ENCODE measurements around the gene TNFRSF19.

DNA sequence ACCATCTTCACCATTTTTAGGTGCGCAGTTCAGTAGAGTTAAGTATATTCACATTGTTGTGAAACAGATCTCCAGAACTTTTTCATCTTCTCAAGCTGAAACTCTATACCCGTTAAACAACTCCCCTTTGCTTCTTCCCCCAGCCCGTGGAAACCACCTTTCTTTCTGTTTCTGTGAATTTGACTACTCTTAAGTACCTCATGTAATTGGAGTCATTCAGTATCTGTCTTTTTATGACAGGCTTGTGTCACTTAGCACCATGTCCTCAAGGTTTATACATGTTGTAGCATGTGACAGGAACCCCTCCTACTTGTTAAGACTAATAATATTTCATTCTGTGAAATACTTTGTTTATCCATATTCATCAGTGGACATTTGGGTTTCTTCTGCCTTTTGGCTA lies 52.8 kb downstream of the TNFRSF19 start:
- TF ChIP-seq IKZF3 (tag by site-specific recombination; IDR thresholded peaks at IDR 0.05) = no peak
- no peak for TF ChIP-seq SALL2 (tag by site-specific recombination; IDR thresholded peaks at IDR 0.05; ENCODE audit: borderline replicate concordance)
- TF ChIP-seq, protein P1, sequence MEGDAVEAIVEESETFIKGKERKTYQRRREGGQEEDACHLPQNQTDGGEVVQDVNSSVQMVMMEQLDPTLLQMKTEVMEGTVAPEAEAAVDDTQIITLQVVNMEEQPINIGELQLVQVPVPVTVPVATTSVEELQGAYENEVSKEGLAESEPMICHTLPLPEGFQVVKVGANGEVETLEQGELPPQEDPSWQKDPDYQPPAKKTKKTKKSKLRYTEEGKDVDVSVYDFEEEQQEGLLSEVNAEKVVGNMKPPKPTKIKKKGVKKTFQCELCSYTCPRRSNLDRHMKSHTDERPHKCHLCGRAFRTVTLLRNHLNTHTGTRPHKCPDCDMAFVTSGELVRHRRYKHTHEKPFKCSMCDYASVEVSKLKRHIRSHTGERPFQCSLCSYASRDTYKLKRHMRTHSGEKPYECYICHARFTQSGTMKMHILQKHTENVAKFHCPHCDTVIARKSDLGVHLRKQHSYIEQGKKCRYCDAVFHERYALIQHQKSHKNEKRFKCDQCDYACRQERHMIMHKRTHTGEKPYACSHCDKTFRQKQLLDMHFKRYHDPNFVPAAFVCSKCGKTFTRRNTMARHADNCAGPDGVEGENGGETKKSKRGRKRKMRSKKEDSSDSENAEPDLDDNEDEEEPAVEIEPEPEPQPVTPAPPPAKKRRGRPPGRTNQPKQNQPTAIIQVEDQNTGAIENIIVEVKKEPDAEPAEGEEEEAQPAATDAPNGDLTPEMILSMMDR (tag by site-specific recombination; IDR thresholded peaks at IDR 0.05) = no peak
- no peak for TF ChIP-seq ZNF426 (tag by site-specific recombination; IDR thresholded peaks at IDR 0.05)
- TF ChIP-seq SP2 (tag by site-specific recombination; IDR thresholded peaks at IDR 0.05) = no peak
- TF ChIP-seq ZNF121 (tag by site-specific recombination; IDR thresholded peaks at IDR 0.05) = no peak
- TF ChIP-seq YY1 (tag by site-specific recombination; IDR thresholded peaks at IDR 0.05) = no peak
- TF ChIP-seq BCL11A (tag by site-specific recombination; IDR thresholded peaks at IDR 0.05; ENCODE audit: low read depth) = no peak
- TF ChIP-seq OVOL3 (tag by site-specific recombination; IDR thresholded peaks at IDR 0.05) = no peak
- no peak for TF ChIP-seq ZNF473 (tag by site-specific recombination; IDR thresholded peaks at IDR 0.05)
- TF ChIP-seq ZNF37A (tag by site-specific recombination; IDR thresholded peaks at IDR 0.05) = no peak
- TF ChIP-seq, protein P2, sequence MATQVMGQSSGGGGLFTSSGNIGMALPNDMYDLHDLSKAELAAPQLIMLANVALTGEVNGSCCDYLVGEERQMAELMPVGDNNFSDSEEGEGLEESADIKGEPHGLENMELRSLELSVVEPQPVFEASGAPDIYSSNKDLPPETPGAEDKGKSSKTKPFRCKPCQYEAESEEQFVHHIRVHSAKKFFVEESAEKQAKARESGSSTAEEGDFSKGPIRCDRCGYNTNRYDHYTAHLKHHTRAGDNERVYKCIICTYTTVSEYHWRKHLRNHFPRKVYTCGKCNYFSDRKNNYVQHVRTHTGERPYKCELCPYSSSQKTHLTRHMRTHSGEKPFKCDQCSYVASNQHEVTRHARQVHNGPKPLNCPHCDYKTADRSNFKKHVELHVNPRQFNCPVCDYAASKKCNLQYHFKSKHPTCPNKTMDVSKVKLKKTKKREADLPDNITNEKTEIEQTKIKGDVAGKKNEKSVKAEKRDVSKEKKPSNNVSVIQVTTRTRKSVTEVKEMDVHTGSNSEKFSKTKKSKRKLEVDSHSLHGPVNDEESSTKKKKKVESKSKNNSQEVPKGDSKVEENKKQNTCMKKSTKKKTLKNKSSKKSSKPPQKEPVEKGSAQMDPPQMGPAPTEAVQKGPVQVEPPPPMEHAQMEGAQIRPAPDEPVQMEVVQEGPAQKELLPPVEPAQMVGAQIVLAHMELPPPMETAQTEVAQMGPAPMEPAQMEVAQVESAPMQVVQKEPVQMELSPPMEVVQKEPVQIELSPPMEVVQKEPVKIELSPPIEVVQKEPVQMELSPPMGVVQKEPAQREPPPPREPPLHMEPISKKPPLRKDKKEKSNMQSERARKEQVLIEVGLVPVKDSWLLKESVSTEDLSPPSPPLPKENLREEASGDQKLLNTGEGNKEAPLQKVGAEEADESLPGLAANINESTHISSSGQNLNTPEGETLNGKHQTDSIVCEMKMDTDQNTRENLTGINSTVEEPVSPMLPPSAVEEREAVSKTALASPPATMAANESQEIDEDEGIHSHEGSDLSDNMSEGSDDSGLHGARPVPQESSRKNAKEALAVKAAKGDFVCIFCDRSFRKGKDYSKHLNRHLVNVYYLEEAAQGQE (tag by site-specific recombination; IDR thresholded peaks at IDR 0.05) = no peak

Data from HEK293 (cell line).